Mesenchymal stem cell (in vitro differentiated cells and primary cell): Measurements from ENCODE around the gene IGLON5.

Experiments used
- DNase-seq: peaks from one replicate; pipeline ENCODE4 v3.0.0-alpha.2; 2013
- H2AFZ ChIP-seq: one replicate; pipeline ENCODE4 v1.6.1; 2013; ENCODE audit warnings: low read depth, mild to moderate bottlenecking, control low read depth, inconsistent platforms, low read length, moderate library complexity
- H2AK5ac ChIP-seq: 2 replicates; pipeline ENCODE4 v1.6.1; 2013; ENCODE audit warnings: low read length, moderate library complexity, mild to moderate bottlenecking, inconsistent platforms; ENCODE audit not compliant: severe bottlenecking
- H2BK120ac ChIP-seq: one replicate; pipeline ENCODE4 v1.6.1; 2013; ENCODE audit warnings: low read depth, mild to moderate bottlenecking, inconsistent platforms, low read length, moderate library complexity
- H2BK12ac ChIP-seq, 2 experiments: one replicate each; pipeline ENCODE4 v1.6.1; 2013; ENCODE audit warnings: inconsistent platforms in 2 of 2, low read length in 2 of 2, mild to moderate bottlenecking in 2 of 2, moderate library complexity in 2 of 2, control low read depth in 1 of 2
- H2BK15ac ChIP-seq: one replicate; pipeline ENCODE4 v1.6.1; 2013; ENCODE audit warnings: mild to moderate bottlenecking, low read depth, inconsistent platforms; ENCODE audit not compliant: poor library complexity, severe bottlenecking
- H2BK5ac ChIP-seq: 2 replicates; pipeline ENCODE4 v1.6.1; 2013; ENCODE audit warnings: low read depth, mild to moderate bottlenecking, low read length, control low read depth, inconsistent platforms; ENCODE audit not compliant: poor library complexity, severe bottlenecking
- H3K14ac ChIP-seq, 2 experiments: one replicate each; pipeline ENCODE4 v1.6.1; 2013; ENCODE audit warnings: inconsistent platforms in 2 of 2, low read length in 2 of 2, control low read depth in 1 of 2, mild to moderate bottlenecking in 1 of 2, moderate library complexity in 1 of 2
- H3K18ac ChIP-seq, 2 experiments: one replicate each; pipeline ENCODE4 v1.6.1; 2013; ENCODE audit warnings: inconsistent platforms in 2 of 2, low read length in 2 of 2, control low read depth in 1 of 2, low read depth in 1 of 2, mild to moderate bottlenecking in 1 of 2
- H3K23ac ChIP-seq, 2 experiments: one replicate each; pipeline ENCODE4 v1.6.1; 2013; ENCODE audit warnings: inconsistent platforms in 2 of 2, low read length in 2 of 2, mild to moderate bottlenecking in 2 of 2, moderate library complexity in 2 of 2, control low read depth in 1 of 2
- H3K27ac ChIP-seq: 2 replicates; pipeline ENCODE4 v1.5.1; 2013; ENCODE audit warnings: mild to moderate bottlenecking, moderate library complexity, low read length, control low read depth, inconsistent platforms; ENCODE audit not compliant: poor library complexity, severe bottlenecking
- H3K27me3 ChIP-seq, 2 experiments: 2 replicates each; pipeline versions ENCODE4 v1.6.1 to v1.7.0; 2013; ENCODE audit warnings: low read length in 2 of 2, mild to moderate bottlenecking in 2 of 2, moderate library complexity in 2 of 2, control low read depth in 1 of 2, inconsistent platforms in 1 of 2; ENCODE audit not compliant: control insufficient read depth in 1 of 2, insufficient read depth in 1 of 2
- H3K36me3 ChIP-seq, 2 experiments: 2 replicates each; pipeline versions ENCODE4 v1.6.1 to v1.7.0; 2013; ENCODE audit warnings: low read length in 2 of 2, control low read depth in 1 of 2, inconsistent platforms in 1 of 2, low read depth in 1 of 2, mild to moderate bottlenecking in 1 of 2; ENCODE audit not compliant: insufficient read depth in 2 of 2, control insufficient read depth in 1 of 2
- H3K4ac ChIP-seq, 2 experiments: one replicate each; pipeline ENCODE4 v1.6.1; 2013; ENCODE audit warnings: inconsistent platforms in 2 of 2, low read length in 2 of 2, mild to moderate bottlenecking in 2 of 2, moderate library complexity in 2 of 2, control low read depth in 1 of 2, low read depth in 1 of 2
- H3K4me1 ChIP-seq: 2 replicates; pipeline ENCODE4 v1.6.1; 2013; ENCODE audit warnings: low read depth, low read length, control low read depth; ENCODE audit not compliant: control insufficient read depth, insufficient read depth
- H3K4me2 ChIP-seq: 2 replicates; pipeline ENCODE4 v1.6.1; 2013; ENCODE audit warnings: low read length, mild to moderate bottlenecking, inconsistent platforms; ENCODE audit not compliant: poor library complexity, severe bottlenecking
- H3K4me3 ChIP-seq, 2 experiments: 2 replicates each; pipeline versions ENCODE4 v1.5.1 to v1.7.0; 2013; ENCODE audit warnings: low read length in 2 of 2, mild to moderate bottlenecking in 2 of 2, control low read depth in 1 of 2, low read depth in 1 of 2; ENCODE audit not compliant: insufficient read depth in 1 of 2
- H3K79me1 ChIP-seq: replicated peaks from 2 replicates; pipeline ENCODE4 v1.6.1; 2013; ENCODE audit warnings: mild to moderate bottlenecking, control low read depth, low read length, inconsistent platforms; ENCODE audit not compliant: poor library complexity, severe bottlenecking
- H3K9ac ChIP-seq: 2 replicates; pipeline ENCODE4 v1.7.0; 2013; ENCODE audit warnings: mild to moderate bottlenecking, low read length, moderate library complexity
- H3K9me3 ChIP-seq: 2 replicates; pipeline ENCODE4 v1.7.0; 2013; ENCODE audit warnings: mild to moderate bottlenecking, low read length; ENCODE audit not compliant: control insufficient read depth
- H4K8ac ChIP-seq: one replicate; pipeline ENCODE4 v1.6.1; 2013; ENCODE audit warnings: inconsistent platforms, mild to moderate bottlenecking, low read length, moderate library complexity
- H4K91ac ChIP-seq: one replicate; pipeline ENCODE4 v1.6.1; 2013; ENCODE audit warnings: mild to moderate bottlenecking, low read length, inconsistent platforms
- WGBS: methylation state at CpG from one replicate; pipeline ENCODE4 v1.1.7; 2013; ENCODE audit warnings: mixed read lengths; 5-methylcytosine and 5-hydroxymethylcytosine counted together

The IGLON5 gene

DNA sequence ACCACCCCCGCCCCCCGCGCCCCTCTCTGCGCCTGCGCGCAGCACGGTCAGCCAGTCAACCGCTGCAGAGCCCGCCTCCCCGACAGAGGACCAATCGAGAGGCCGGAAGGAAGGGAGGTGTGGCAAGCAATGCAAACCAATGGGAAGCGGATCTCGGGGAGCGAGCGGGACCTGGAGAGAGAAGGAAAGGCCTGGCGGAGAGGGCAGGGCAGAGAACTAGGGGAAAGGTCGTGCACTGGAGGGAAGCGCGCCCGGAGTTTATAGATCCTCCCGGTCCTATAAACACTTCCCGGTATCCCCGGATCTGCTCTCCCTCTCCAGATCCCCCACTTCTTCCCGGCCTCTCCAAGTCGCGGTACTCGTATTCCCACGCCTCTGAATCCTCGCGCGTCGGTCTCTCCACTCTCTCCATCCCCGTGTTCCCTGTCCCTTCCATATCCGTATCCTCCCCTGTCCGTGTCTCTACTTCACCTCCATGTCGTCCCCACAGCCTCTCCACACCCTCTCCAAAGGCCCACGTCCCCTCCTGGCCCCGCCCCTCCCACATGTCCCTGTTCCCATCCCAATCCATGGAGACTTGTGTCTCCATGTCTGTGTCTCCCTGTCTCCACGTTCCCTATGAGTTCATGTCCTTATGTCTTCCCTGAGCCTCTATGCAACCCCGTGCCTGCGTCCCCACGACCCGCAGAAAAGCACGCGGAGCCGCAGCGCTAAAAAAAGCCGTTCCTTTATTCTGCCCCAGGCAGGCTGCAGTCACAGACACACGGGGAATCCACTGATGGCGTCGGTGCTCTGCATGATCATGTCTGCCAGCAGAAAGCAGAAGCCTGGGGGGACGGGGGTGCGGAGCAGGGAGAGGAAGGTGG, 55.2 kb downstream of the IGLON5 start:
- Histone ChIP-seq H2BK15ac (peak overlapping the region; percentile 87), H3K4ac (peak overlapping the region; percentile 58 to 94), H4K91ac (peak overlapping the region; percentile 79), H3K18ac (peak overlapping the region; percentile 44 to 93), H3K4me2 (peak overlapping the region; percentile 95), H3K9me3 (no peaks in the 10 kb centered on the region), H3K4me1 (peaks cover 35% of the 10 kb centered on the region), H3K23ac (no peak overlapping the region), H3K4me3 (peak overlapping the region; percentile 90 to 91), H3K27ac (peak overlapping the region; percentile 83), H2BK120ac (peak overlapping the region; percentile 45), H3K14ac (peak overlapping the region in 1 of 2 experiments; percentile 85), H2BK12ac (peak overlapping the region in 1 of 2 experiments; percentile 51), H3K27me3 (peaks cover 4 to 6% of the 10 kb centered on the region in 2 experiments), H2AFZ (peak overlapping the region; percentile 62), H3K9ac (peak overlapping the region; percentile 95), H2BK5ac (peak overlapping the region; percentile 15), H3K79me1 (peaks cover 21% of the 10 kb centered on the region), H2AK5ac (no peak overlapping the region), H4K8ac (peak overlapping the region; percentile 66), H3K36me3 (no peaks in the 10 kb centered on the region)
- WGBS = under 1% methylated on average over 44 of the region's 54 CpGs
- peak; percentile 98 for DNase-seq

- Histone ChIP-seq H3K9ac (peak overlapping the region; percentile 94), H2BK12ac (no peak overlapping the region)
These were observed 55.8 kb downstream of the IGLON5 start for GRCh38 chr19:51367255-51367564.

GRCh38 chr19:51367565-51368365, 56.3 kb downstream of the IGLON5 start:
- Histone ChIP-seq H3K14ac (peak overlapping the region in 1 of 2 experiments; percentile 99), H2BK15ac (peak overlapping the region; percentile 87), H2AFZ (peak overlapping the region; percentile 97), H2BK5ac (peak overlapping the region; percentile 45), H2BK12ac (peak overlapping the region in 1 of 2 experiments; percentile 88), H3K23ac (peak overlapping the region in 1 of 2 experiments; percentile 94), H3K27ac (peak overlapping the region; percentile 23), H3K9ac (peak overlapping the region; percentile 94), H3K4me1 (peaks cover 26% of the 10 kb centered on the region), H3K18ac (peak overlapping the region; percentile 74 to 100), H2AK5ac (peak overlapping the region; percentile 71), H3K36me3 (no peaks in the 10 kb centered on the region), H2BK120ac (peak overlapping the region; percentile 78), H3K4me3 (peak overlapping the region; percentile 85 to 90), H3K9me3 (no peaks in the 10 kb centered on the region), H4K91ac (peak overlapping the region; percentile 95), H3K4me2 (peak overlapping the region; percentile 95), H4K8ac (peak overlapping the region; percentile 93), H3K27me3 (peaks cover 4 to 17% of the 10 kb centered on the region in 2 experiments), H3K4ac (peak overlapping the region; percentile 84 to 96), H3K79me1 (peaks cover 19% of the 10 kb centered on the region)
- WGBS = under 1% methylated on average over 57 of the region's 64 CpGs
- peak; percentile 99 for DNase-seq

More at GRCh38 chr19:51367255-51367564, 55.8 kb downstream of the IGLON5 start:
- Histone ChIP-seq H4K8ac (peak overlapping the region; percentile 66), H2BK15ac (peak overlapping the region; percentile 87), H3K36me3 (no peaks in the 10 kb centered on the region), H3K23ac (no peak overlapping the region), H3K9me3 (no peaks in the 10 kb centered on the region), H3K4ac (peak overlapping the region; percentile 58 to 94), H3K79me1 (peaks cover 21% of the 10 kb centered on the region), H3K4me2 (peak overlapping the region; percentile 95), H2AK5ac (no peak overlapping the region), H2BK5ac (peak overlapping the region; percentile 15), H3K27ac (peak overlapping the region; percentile 83), H2AFZ (no peak overlapping the region), H3K4me3 (peak overlapping the region; percentile 59 to 90), H2BK120ac (peak overlapping the region; percentile 45), H3K4me1 (peaks cover 31% of the 10 kb centered on the region), H4K91ac (no peak overlapping the region), H3K18ac (peak overlapping the region; percentile 44 to 93), H3K27me3 (peaks cover 4 to 12% of the 10 kb centered on the region in 2 experiments), H3K14ac (peak overlapping the region in 1 of 2 experiments; percentile 73)
- 2% methylated on average over 14 of the region's 15 CpGs for WGBS
- no peak for DNase-seq
